ENCODE results near the gene PAPSS2. TPM values are rescaled to one million over a fixed set of nuclear protein-coding genes. Genes with fewer than 3 reads are reported as not detected.

The PAPSS2 gene
- total and polyA plus RNA-seq, 10 donors: 3.0 to 25.9 (median 12.6) TPM

- 68 to 88% (median 82%) methylated on average over 7 of the region's 7 CpGs for WGBS, 5 donors
- TF ChIP-seq POLR2AphosphoS5 (IDR thresholded peaks at IDR 0.05): no peak
- no peak for TF ChIP-seq CTCF (IDR thresholded peaks at IDR 0.05 in 8 of 11, conservative IDR thresholded peaks at IDR 0.05 in 3 of 11)
- no peak for TF ChIP-seq POLR2A (IDR thresholded peaks at IDR 0.05)
- H3K36me3 ChIP-seq: no peaks in the 10 kb centered on the region
- no peak overlapping the region for H3K27ac ChIP-seq
- H3K4me3 ChIP-seq: no peak overlapping the region
- no peaks in the 10 kb centered on the region for H3K27me3 ChIP-seq (replicated peaks in 1 of 7)
- H3K9me3 ChIP-seq: no peaks in the 10 kb centered on the region
- DNase-seq: no peak
- intact Hi-C loops (cut with DNase I; ENCODE audit: low total_unique reads): no loop called here
- H3K4me1 ChIP-seq: no peaks in the 10 kb centered on the region
These were observed 24.4 kb downstream of the PAPSS2 start for GRCh38 chr10:87684001-87684638.

- Histone ChIP-seq H3K36me3 (no peaks in the 10 kb centered on the region), H3K4me1 (no peaks in the 10 kb centered on the region), H3K27ac (no peak overlapping the region), H3K27me3 (replicated peaks in 1 of 7) (no peaks in the 10 kb centered on the region), H3K9me3 (no peaks in the 10 kb centered on the region), H3K4me3 (no peak overlapping the region)
- intact Hi-C loops (cut with DNase I; ENCODE audit: low total_unique reads): no loop called here
- no peak for DNase-seq
- TF ChIP-seq POLR2AphosphoS5 (IDR thresholded peaks at IDR 0.05): no peak
- TF ChIP-seq CTCF (IDR thresholded peaks at IDR 0.05 in 8 of 11, conservative IDR thresholded peaks at IDR 0.05 in 3 of 11): no peak
- no peak for TF ChIP-seq POLR2A (IDR thresholded peaks at IDR 0.05)
- WGBS, 5 donors: 82 to 93% (median 88%) methylated on average over 5 of the region's 5 CpGs
These were observed 26.3 kb downstream of the PAPSS2 start for GRCh38 chr10:87685832-87686574.

- TF ChIP-seq POLR2A (IDR thresholded peaks at IDR 0.05) (no peak), POLR2AphosphoS5 (IDR thresholded peaks at IDR 0.05) (no peak), CTCF (IDR thresholded peaks at IDR 0.05 in 8 of 11, conservative IDR thresholded peaks at IDR 0.05 in 3 of 11) (no peak)
- intact Hi-C loops (cut with DNase I; ENCODE audit: low total_unique reads): no loop called here
- no peaks in the 10 kb centered on the region for H3K27me3 ChIP-seq (replicated peaks in 1 of 7)
- no peak for DNase-seq
- no peaks in the 10 kb centered on the region for H3K36me3 ChIP-seq
- WGBS, 5 donors: 23 to 47% (median 33%) methylated on average over 3 of the region's 3 CpGs
- H3K4me1 ChIP-seq: no peaks in the 10 kb centered on the region
- no peaks in the 10 kb centered on the region for H3K9me3 ChIP-seq
- H3K4me3 ChIP-seq: no peak overlapping the region
- peak overlapping the region in 1 of 8 donors; percentile 43 for H3K27ac ChIP-seq
These were observed 31.9 kb downstream of the PAPSS2 start for GRCh38 chr10:87691506-87692070.

GRCh38 chr10:87692956-87693484 is 33.3 kb downstream of the PAPSS2 start:
- H3K4me3 ChIP-seq: no peak overlapping the region
- H3K27ac ChIP-seq: no peak overlapping the region
- H3K36me3 ChIP-seq: no peaks in the 10 kb centered on the region
- TF ChIP-seq POLR2A (IDR thresholded peaks at IDR 0.05) (no peak), POLR2AphosphoS5 (IDR thresholded peaks at IDR 0.05) (no peak), CTCF (IDR thresholded peaks at IDR 0.05 in 8 of 11, conservative IDR thresholded peaks at IDR 0.05 in 3 of 11) (no peak)
- DNase-seq: no peak
- H3K9me3 ChIP-seq: no peaks in the 10 kb centered on the region
- intact Hi-C loops (cut with DNase I; ENCODE audit: low total_unique reads): no loop called here
- H3K27me3 ChIP-seq (replicated peaks in 1 of 7): peaks cover 0 to 7% (median 0%) of the 10 kb centered on the region in 7 donors
- 74 to 92% (median 82%) methylated on average over 3 of the region's 3 CpGs for WGBS, 5 donors
- no peaks in the 10 kb centered on the region for H3K4me1 ChIP-seq

Data from spleen (tissue), 11 donors.